ENCODE measurements around the gene HOXB9.

Gene HOXB9

DNA sequence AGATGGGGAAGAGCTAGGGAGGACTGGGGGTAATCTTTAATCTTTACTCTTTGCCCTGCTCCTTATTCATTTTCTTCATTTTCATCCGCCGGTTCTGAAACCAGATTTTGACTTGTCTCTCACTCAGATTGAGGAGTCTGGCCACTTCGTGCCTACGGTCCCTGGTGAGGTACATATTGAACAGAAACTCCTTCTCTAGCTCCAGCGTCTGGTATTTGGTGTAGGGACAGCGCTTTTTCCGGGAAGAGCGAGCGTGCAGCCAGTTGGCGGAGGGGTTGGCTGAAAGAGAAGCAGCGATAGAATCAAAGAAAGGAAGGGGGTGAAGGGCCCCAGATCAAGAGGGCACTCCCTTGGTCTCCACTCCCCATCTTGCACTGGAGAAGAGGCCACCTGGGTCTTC is 3.3 kb downstream of the HOXB9 start:
- DNase-seq = no peak

- no peak for DNase-seq
Observed at GRCh38 chr17:48621410-48622392, 4.5 kb downstream of the HOXB9 start.

DNA sequence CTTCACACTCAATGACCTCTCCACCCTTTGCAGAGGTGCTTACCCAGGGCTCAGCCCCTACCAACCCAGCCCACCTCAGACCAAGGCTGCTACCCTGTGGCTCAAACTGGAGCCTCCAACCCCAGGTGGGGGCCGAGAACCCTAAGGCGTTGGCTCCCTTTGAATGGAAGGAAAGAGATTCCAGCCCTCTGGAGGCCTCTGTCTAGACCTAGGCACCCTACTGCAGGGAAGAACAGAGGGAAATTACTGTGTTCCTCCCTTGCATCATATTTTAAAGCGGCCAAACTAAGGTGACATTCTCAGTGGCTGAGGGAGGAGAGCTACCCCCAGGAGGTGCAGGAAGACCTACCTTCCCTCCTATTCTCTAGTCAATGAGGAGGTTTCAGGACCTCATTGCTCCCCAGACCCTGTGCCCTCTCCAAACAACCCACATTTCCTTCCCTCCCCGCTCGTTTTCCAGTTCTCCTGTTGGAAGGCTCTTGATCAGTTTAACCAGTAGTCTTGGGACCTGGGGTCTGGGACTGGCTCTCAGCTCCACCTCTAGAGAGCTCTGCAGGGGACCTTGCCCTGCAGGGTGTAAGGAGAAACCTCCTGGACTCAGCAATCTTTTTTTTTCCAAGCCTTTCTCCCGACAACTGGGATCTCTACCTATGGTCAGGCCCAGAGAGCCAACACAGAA is 5.6 kb downstream of the HOXB9 start:
- DNase-seq = no peak

DNA sequence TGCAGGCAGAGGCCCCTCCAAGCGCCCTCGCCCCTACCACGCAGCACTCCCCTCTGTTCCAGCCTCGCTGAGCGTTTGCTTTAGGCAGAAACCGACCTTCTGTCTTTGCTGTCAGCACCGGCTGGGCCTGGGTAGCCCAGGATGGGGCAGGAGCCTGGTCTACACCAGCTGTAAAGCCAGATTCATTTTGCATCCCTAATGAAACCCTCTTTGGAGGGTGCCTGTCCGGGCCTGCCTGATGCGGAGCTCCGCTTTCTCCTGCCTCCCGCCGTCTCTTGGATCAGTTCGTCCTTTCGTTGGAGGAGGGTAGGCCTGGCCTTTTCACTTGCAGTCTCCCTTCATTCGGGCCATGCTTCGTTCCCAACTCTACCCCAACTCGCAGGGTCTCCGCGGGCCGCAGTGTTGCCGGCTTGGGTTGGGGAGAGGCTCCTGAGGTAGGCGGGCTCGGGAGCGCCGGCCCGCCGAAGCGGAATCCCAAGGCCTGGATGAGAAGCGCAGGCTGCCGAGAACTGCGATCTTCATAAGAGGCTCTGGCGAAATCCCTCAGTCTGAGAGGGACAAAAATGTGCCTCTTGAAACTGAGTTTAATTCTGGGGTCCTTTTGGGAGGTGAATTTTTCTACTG is 6.2 kb downstream of the HOXB9 start:
- no peak for DNase-seq

DNA sequence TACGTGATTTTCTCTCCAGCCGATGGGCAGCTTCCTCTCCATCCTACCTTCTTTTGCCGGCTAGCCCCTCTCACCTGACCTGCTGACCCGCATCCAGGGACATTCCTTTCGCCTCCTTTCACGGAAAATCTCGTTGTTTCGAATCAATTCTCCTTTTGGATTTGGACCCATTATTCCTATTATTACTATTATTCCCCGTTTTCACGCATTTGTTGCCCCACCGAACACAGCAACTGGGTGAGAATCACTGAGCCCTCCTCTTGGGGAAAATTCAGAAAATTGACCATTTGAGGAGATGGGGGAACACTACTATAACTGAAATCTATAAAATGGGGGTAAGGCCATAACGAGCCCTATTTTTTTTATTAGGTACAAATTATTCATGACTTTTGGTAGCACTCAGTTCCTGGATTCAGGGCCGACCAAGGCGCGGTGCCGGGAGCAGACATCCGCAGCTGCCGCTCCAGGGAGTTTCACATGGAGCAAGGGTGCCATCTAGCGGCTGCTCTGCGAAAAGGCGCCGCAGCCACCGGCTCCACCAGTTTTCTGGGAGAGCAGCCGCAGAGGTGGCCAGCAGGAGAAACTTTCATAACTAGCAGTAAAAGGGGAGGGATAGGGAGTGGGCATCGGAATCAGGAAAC is 7.8 kb downstream of the HOXB9 start:
- peak; percentile 33 for DNase-seq

DNA sequence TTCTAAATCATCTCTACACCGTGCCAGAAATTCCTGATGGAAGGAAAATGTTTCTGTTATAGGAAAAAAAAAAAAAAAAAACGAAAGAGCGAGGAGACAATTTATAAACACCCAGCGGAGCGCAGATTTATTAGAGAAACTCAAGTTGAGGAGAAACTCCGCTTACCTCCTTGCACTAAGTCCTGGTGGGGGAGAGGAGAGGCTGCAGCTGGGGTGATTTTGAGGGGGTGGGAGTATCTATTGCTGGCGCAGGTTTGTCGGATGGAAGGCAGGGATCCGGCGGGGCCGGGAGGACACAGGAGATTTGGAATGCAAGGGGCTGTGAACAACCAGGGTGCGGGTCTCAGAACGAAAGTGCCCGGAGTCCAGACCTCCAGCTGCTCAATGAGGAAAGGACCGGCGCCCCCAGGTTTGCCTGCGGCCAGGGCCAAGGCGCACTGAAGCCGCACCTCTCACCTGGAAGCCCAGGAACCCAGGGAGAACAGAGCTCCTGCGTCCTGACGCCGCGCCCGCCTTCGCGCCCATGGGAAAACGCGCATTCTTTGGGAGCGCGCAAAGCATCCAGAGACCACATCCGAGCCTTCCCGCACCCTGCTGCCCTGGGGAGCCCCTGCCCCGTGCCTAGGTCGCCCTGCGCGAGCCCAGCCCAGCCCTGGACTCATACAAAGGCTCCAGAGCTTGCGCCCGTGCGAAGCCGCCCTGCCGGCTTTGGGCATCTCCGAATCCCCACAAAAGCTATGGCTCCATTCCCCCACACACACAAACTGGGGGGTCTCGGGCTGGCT is 8.5 kb downstream of the HOXB9 start:
- no peak for DNase-seq

- no peak for DNase-seq
Observed at GRCh38 chr17:48616717-48617470, 9.3 kb downstream of the HOXB9 start.

- DNase-seq = no peak
Observed at GRCh38 chr17:48615963-48616716, 10.0 kb downstream of the HOXB9 start.

- DNase-seq = no peak
Observed at GRCh38 chr17:48615047-48615962, 10.9 kb downstream of the HOXB9 start, which contains the start of gene HOXB8. Gene HOXB8, minus strand, starts transcription at chr17:48615292. Its CDS starts 588 bp downstream, at chr17:48614704.

DNA sequence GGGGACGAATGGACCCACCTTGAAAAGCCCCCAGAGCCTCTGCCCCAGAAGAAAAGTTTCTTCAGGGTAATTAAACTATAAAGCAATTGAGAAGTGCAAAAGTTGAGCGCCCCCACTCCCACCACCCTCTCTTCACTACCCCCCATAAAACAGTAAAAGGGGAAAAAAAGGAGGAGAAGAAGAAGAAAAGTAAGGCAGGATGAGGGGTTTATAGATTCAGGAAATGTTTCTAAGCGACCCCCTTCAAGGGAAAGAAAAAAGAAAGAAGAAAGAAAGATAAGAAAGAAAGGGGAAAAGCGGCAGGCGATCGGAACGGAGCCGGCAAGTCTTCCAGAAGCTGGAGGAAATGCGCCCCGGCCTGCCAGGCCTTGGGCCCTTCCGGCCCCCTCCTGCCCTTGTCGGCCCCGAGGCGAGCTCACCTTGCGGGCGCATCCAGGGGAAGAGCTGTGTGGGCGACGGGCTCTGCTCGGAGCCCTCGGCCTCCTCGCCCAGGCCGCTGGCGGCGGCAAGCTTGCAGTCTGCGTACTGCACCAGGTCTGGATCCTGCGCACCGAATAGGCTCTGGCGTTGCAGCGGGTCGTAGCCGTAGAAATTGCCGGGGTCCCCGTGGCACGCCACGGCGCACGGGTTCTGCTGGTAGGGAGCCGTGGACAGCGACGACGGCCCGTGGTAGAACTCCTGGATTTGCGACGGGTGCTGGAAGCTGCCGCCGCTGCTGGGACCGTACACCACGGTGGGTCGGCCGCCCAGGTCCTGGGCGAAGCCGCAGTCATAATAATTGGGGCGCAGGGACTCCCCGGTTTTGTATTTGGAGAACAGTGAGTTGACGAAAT is 12.1 kb downstream of the HOXB9 start:
- no peak for DNase-seq

DNA sequence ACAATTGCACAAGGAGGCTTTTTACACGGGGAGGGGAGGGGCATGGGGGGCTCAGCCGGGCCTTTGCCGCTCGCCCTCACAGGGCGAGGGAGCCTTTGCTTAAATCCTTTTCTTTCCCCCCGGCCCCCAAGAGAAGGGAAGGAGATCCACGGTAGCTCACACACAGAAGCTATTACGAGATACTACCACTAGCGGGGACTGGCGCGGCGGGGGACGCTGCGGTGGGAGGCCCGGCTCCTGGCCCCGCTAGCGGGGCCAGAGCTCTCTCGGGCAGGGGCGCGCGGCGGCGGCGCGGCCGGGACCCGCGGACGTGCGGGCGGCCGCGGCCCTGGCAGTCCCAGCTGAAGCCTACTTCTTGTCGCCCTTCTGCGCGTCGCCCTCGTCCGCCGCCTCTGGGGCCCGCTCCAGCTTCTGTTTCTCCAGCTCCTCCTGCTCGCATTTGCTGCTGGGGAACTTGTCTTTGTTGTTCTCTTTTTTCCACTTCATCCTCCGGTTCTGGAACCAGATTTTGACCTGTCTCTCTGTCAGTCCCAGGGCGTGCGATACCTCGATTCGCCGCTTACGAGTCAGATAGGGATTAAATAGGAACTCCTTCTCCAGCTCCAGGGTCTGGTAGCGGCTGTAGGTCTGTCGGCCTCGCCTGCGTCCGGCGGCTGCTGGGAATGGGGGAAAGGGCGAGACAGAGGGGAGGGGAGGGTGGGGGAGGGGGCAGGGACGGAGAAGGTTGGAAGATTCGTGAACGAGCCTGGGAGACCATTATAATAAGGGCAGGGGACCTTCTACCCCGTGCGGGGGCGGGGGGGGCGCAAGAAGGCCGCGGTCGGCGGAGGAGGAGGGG is 13.1 kb downstream of the HOXB9 start:
- no peak for DNase-seq

- peak; percentile 64 for DNase-seq
Observed at GRCh38 chr17:48612456-48612853, 13.7 kb downstream of the HOXB9 start.

- DNase-seq = no peak
Observed at GRCh38 chr17:48611681-48612455, 14.3 kb downstream of the HOXB9 start.

DNA sequence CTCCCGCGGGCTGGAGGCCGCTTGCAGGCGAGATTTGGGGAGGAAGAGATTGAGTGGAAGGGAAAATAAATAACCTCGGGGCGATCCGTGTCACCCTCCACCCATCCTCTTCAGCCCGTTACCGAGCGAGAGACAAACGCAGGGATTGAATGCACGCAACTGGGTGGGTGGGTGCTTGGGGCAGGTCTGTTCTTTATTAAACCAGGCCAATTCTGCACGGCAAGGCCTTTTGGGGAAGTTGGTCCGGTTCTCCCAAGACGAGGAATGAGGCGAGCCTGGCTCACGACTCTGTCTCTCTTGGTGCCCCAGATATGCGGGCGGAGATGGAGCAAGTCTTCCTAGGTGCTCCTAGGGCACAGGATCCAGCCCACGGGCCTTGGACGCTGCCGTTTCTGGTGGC is 14.9 kb downstream of the HOXB9 start:
- no peak for DNase-seq

DNA sequence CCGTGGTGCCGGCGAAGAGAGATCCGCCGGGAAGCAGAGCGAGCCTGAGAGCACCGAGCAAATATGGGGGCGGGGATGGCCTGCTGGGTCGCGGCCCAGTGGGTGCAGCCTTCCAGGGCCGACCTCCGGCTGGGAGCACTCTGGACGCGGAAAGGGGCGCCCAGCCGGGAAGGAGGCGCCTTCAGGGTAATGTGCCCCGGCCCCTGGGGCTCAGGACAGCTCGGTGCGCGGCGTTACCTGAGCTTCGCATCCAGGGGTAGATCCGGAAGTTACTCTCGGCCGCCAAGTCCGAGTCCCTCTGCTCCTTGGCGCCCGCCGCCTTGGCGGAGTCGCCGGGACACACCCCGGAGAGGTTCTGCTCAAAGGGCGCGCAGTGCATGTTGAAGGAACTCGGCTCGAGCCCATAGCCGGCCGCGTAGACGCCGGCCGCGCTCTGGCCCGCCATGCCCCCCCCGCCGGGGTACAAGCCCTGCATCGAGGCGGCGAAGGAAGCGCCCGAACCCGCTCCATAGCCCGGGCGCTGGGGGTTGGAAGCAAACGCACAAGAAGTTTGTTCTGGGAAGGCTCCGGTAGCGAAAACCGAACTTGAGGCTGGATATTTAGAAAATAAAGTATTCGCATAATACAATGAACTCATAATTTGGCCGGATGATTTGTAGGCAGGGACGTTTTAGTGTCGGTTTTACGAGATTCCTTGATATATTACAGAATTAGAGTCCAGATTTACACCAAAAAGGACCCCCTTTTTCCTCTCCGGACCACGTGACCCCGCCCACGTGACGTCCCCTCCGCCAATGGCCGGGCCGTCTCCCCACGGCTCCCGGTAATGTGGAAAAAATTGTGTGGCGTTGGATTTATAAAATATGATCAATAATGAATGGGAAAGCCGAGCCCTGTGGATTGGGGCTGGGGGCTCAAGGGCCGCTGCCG is 15.6 kb downstream of the HOXB9 start, which contains the start of gene HOXB7:
Gene HOXB7 (minus strand): TSS at position 736 of the 930 bp plus-strand sequence. CDS start 99 bp downstream, at position 637.
- DNase-seq = no peak
